Transverse colon (tissue), 4 donors: ENCODE data around the gene BRINP2. TPM values are rescaled to one million over a fixed set of nuclear protein-coding genes. Genes with fewer than 3 reads are reported as not detected.

ENCODE experiments used
- DNase-seq: peaks from one replicate; pipeline ENCODE4 v3.0.0-alpha.2; 2019
- H3K27ac ChIP-seq, 4 donors: fragments of 200-600 bp; sonication (generic); 2 replicates each; pipeline ENCODE4 v1.5.1; 2016 to 2018; ENCODE audit warnings: inconsistent platforms in 4 of 4
- H3K27me3 ChIP-seq: fragments of 200-600 bp; sonication (generic); 2 replicates; pipeline ENCODE4 v1.5.1; 2017; ENCODE audit warnings: inconsistent platforms
- H3K36me3 ChIP-seq, 4 donors: fragments of 200-600 bp; sonication (generic); 2 replicates each; pipeline ENCODE4 v1.5.1; 2017 to 2019; ENCODE audit warnings: inconsistent platforms in 4 of 4
- H3K4me1 ChIP-seq, 4 donors: fragments of 200-600 bp; sonication (generic); 2 replicates each; pipeline ENCODE4 v1.5.1; 2017 to 2020; ENCODE audit warnings: inconsistent platforms in 4 of 4
- H3K4me3 ChIP-seq, 4 donors: fragments of 200-600 bp; sonication (generic); 1 replicate in 1 of 4; 2 replicates in 3 of 4; pipeline versions ENCODE4 v1.5.1 to v1.6.1; 2017 to 2019; ENCODE audit warnings: inconsistent platforms in 4 of 4
- H3K9me3 ChIP-seq, 2 donors: fragments of 200-600 bp; sonication (generic); 2 replicates each; pipeline ENCODE4 v1.5.1; 2017 to 2019; ENCODE audit warnings: inconsistent platforms in 2 of 2
- CTCF ChIP-seq, 5 experiments: fragments of 200-600 bp in 3 of 5; fragments of 450-650 bp in 2 of 5; sonication (generic) in 3 of 5; IDR thresholded peaks; 1 replicate in 2 of 5; 2 replicates in 3 of 5; pipeline ENCODE4 v1.5.1; 2016 to 2017; ENCODE audit warnings: antibody characterized with exemption in 5 of 5, inconsistent platforms in 3 of 5, mild to moderate bottlenecking in 2 of 5, moderate library complexity in 1 of 5
- EP300 ChIP-seq: sonication (generic); formaldehyde crosslinking; IDR thresholded peaks from one replicate; pipeline ENCODE4 v1.6.1; 2017; ENCODE audit warnings: antibody characterized with exemption, low read depth
- POLR2A ChIP-seq: fragments of 450-650 bp; IDR thresholded peaks from one replicate; pipeline ENCODE4 v1.6.1; 2016; ENCODE audit warnings: antibody characterized with exemption, mild to moderate bottlenecking, moderate library complexity
- POLR2AphosphoS5 ChIP-seq, 3 donors: sonication (generic); formaldehyde crosslinking; IDR thresholded peaks; one replicate each; pipeline ENCODE4 v1.6.1; 2016; ENCODE audit warnings: antibody characterized with exemption in 3 of 3
- WGBS, 2 donors: methylation state at CpG; one replicate each; pipeline ENCODE4 v1.1.5; 2018; ENCODE audit warnings: low coverage in 1 of 2; 5-methylcytosine and 5-hydroxymethylcytosine counted together
- in situ Hi-C, 4 donors: fragments of 200-750 bp; cut with MboI; loops; one replicate each; pipeline versions ENCODE4 v1.15.0 to v1.15.1; 2017; ENCODE audit warnings: low sequenced_read_pairs in 3 of 4, low pct_ligation_motif_present in 1 of 4, low pct_unique_long_range_greater_than_20kb in 1 of 4
- intact Hi-C: fragments of 100-400 bp; cut with DNase I; formaldehyde crosslinking; loops from one replicate; pipeline ENCODE4 v1.15.1; 2023; ENCODE audit warnings: low total_unique reads
- total RNA-seq, 4 donors: library from RNA; depleted of rRNA; stranded (reverse); fragments of >200 nt; gene quantifications; one replicate each; pipeline ENCODE4 v1.1.0, GENCODE V29; 2016

Gene BRINP2
- total RNA-seq, 4 donors from 2014 or later = not detected

GRCh38 chr1:177200290-177200689 lies 29.5 kb downstream of the BRINP2 start:
- no peaks in the 10 kb centered on the region for H3K4me1 ChIP-seq
- no peak for DNase-seq
- no peak overlapping the region for H3K27ac ChIP-seq
- no peak overlapping the region for H3K4me3 ChIP-seq
- TF ChIP-seq EP300 = no peak
- TF ChIP-seq POLR2A = no peak
- no peak for TF ChIP-seq POLR2AphosphoS5 (IDR thresholded peaks at IDR 0.05)
- no peak for TF ChIP-seq CTCF (IDR thresholded peaks at IDR 0.05)
- intact Hi-C loops = no loop called here
- in situ Hi-C loops = no loop called here
- no peaks in the 10 kb centered on the region for H3K36me3 ChIP-seq
- WGBS, 2 donors = 71 to 78% methylated on average over 3 to 4 of the region's 4 CpGs
- H3K9me3 ChIP-seq = no peaks in the 10 kb centered on the region
- no peaks in the 10 kb centered on the region for H3K27me3 ChIP-seq

GRCh38 chr1:177206831-177207355 lies 36.1 kb downstream of the BRINP2 start:
- no peak for TF ChIP-seq POLR2A
- TF ChIP-seq EP300 = no peak
- no peak for TF ChIP-seq CTCF (IDR thresholded peaks at IDR 0.05)
- no peak for TF ChIP-seq POLR2AphosphoS5 (IDR thresholded peaks at IDR 0.05)
- intact Hi-C loops (no loop called here), in situ Hi-C loops (no loop called here)
- Histone ChIP-seq H3K27me3 (no peaks in the 10 kb centered on the region), H3K4me1 (peaks cover 0 to 16% (median 0%) of the 10 kb centered on the region in 4 donors), H3K9me3 (no peaks in the 10 kb centered on the region), H3K27ac (no peak overlapping the region), H3K36me3 (no peaks in the 10 kb centered on the region), H3K4me3 (no peak overlapping the region)
- no peak for DNase-seq

- Histone ChIP-seq H3K9me3 (no peaks in the 10 kb centered on the region), H3K27ac (no peak overlapping the region), H3K36me3 (no peaks in the 10 kb centered on the region), H3K27me3 (no peaks in the 10 kb centered on the region), H3K4me3 (no peak overlapping the region), H3K4me1 (peaks cover 0 to 16% (median 0%) of the 10 kb centered on the region in 4 donors)
- in situ Hi-C loops = no loop called here
- no peak for DNase-seq
- WGBS, 2 donors = 50 to 73% methylated on average over 1 to 4 of the region's 4 CpGs
- intact Hi-C loops = no loop called here
- TF ChIP-seq CTCF (IDR thresholded peaks at IDR 0.05) = no peak
- TF ChIP-seq POLR2AphosphoS5 (IDR thresholded peaks at IDR 0.05) = no peak
- no peak for TF ChIP-seq EP300
- TF ChIP-seq POLR2A = no peak
Observed at GRCh38 chr1:177208920-177209319, 38.2 kb downstream of the BRINP2 start.

- Histone ChIP-seq H3K27me3 (no peaks in the 10 kb centered on the region), H3K4me3 (no peak overlapping the region), H3K9me3 (no peaks in the 10 kb centered on the region), H3K36me3 (no peaks in the 10 kb centered on the region), H3K27ac (no peak overlapping the region), H3K4me1 (peaks cover 0 to 16% (median 0%) of the 10 kb centered on the region in 4 donors)
- in situ Hi-C loops (no loop called here), intact Hi-C loops (no loop called here)
- WGBS, 2 donors = 36% methylated on average over 3 of the region's 3 CpGs; no CpG with 5 or more reads in 1 of the 2 donors
- peak; percentile 67 for DNase-seq
- TF ChIP-seq POLR2AphosphoS5 (IDR thresholded peaks at IDR 0.05) (peak; percentile 75 to 87 (median 76)), CTCF (IDR thresholded peaks at IDR 0.05) (no peak), POLR2A (no peak)
Observed at GRCh38 chr1:177209357-177209756, 38.6 kb downstream of the BRINP2 start.
